OCI-LY7 (cell line): ENCODE measurements around the gene ARHGEF12. TPM values are rescaled to one million over a fixed set of nuclear protein-coding genes. Genes with fewer than 3 reads are reported as not detected.

Experiments
- BruUV-seq: library from RNA; stranded (reverse); fragments of 400-500 nt; replicated peaks from 2 replicates; lab custom pipeline; 2021; lab: Mats Ljungman, UMichigan
- CTCF ChIA-PET: fragments of 300-600 bp; sonication (Branson Sonifier 250); formaldehyde crosslinking; loops from one replicate; lab custom pipeline; 2022; ENCODE audit warnings: antibody characterized with exemption; ENCODE audit not compliant: unreplicated experiment; lab: Charles Lee
- POLR2A ChIA-PET: fragments of 300-600 bp; sonication (Branson Sonifier 250); formaldehyde crosslinking; loops from one replicate; lab custom pipeline; 2022; ENCODE audit warnings: antibody characterized with exemption; lab: Charles Lee
- DNase-seq: peaks from one replicate; pipeline ENCODE4 v3.0.0-alpha.2; 2015; ENCODE audit warnings: low spot score
- H2AFZ ChIP-seq: fragments of 200-600 bp; sonication (generic), shearing (Covaris generic); 2 replicates; pipeline ENCODE4 v1.6.1; 2014; ENCODE audit warnings: mild to moderate bottlenecking, antibody characterized with exemption, low read length, moderate library complexity
- H3K27ac ChIP-seq: fragments of 200-600 bp; sonication (generic); 2 replicates; pipeline ENCODE4 v1.5.1; 2014; ENCODE audit warnings: mixed run types, low read depth, mild to moderate bottlenecking, moderate library complexity, low read length, inconsistent platforms; ENCODE audit not compliant: poor library complexity, severe bottlenecking
- H3K36me3 ChIP-seq: fragments of 200-600 bp; sonication (generic); 2 replicates; pipeline ENCODE4 v1.6.1; 2014; ENCODE audit warnings: mild to moderate bottlenecking, antibody characterized with exemption, low read length, moderate library complexity, mixed read lengths; ENCODE audit not compliant: insufficient read depth
- H3K4me1 ChIP-seq: fragments of 200-600 bp; sonication (generic); 2 replicates; pipeline ENCODE4 v1.5.1; 2014; ENCODE audit warnings: mild to moderate bottlenecking, low read length; ENCODE audit not compliant: insufficient read depth, poor library complexity, severe bottlenecking
- H3K4me2 ChIP-seq: fragments of 200-600 bp; sonication (generic); 2 replicates; pipeline ENCODE4 v1.6.1; 2014; ENCODE audit warnings: mild to moderate bottlenecking, low read length
- H3K4me3 ChIP-seq: fragments of 200-600 bp; sonication (generic); 2 replicates; pipeline ENCODE4 v1.5.1; 2014; ENCODE audit warnings: mild to moderate bottlenecking, low read depth, low read length; ENCODE audit not compliant: poor library complexity, severe bottlenecking
- H3K79me2 ChIP-seq: fragments of 200-600 bp; sonication (generic); 2 replicates; pipeline ENCODE4 v1.6.1; 2016; ENCODE audit warnings: low read depth, mild to moderate bottlenecking, low read length, moderate library complexity, mixed read lengths; ENCODE audit not compliant: insufficient read depth
- H3K9me2 ChIP-seq: fragments of 200-600 bp; sonication (generic); 2 replicates; pipeline ENCODE4 v1.6.1; 2016; ENCODE audit warnings: mild to moderate bottlenecking, low read length, mixed read lengths; ENCODE audit not compliant: insufficient read depth
- H3K9me3 ChIP-seq: fragments of 200-600 bp; sonication (generic); 2 replicates; pipeline ENCODE4 v1.6.1; 2014; ENCODE audit warnings: mild to moderate bottlenecking, mixed run types, low read length, mixed read lengths
- H4K20me1 ChIP-seq: fragments of 200-600 bp; sonication (generic); 2 replicates; pipeline ENCODE4 v1.6.1; 2014; ENCODE audit warnings: mild to moderate bottlenecking, antibody characterized with exemption, low read length, moderate library complexity, mixed read lengths; ENCODE audit not compliant: insufficient read depth
- CTCF ChIP-seq: fragments of 200-600 bp; sonication (generic); conservative IDR thresholded peaks from 2 replicates; pipeline ENCODE4 v1.5.1; 2014; ENCODE audit warnings: mild to moderate bottlenecking, antibody characterized with exemption, low read length, moderate library complexity, mixed read lengths
- EZH2phosphoT487 ChIP-seq: fragments of 200-600 bp; sonication (generic); IDR thresholded peaks from 2 replicates; pipeline ENCODE4 v1.6.1; 2018; ENCODE audit warnings: low read depth, borderline replicate concordance, mild to moderate bottlenecking, mixed run types, antibody characterized with exemption, low read length, moderate library complexity, mixed read lengths
- intact Hi-C: fragments of 100-400 bp; cut with micrococcal nuclease; formaldehyde crosslinking; loops from one replicate; pipeline ENCODE4 v1.10.0; 2022; ENCODE audit not compliant: unreplicated experiment
- total RNA-seq, 2 experiments: library from RNA; depleted of rRNA in 1 of 2; stranded (reverse); fragments of >200 nt in 1 of 2; shearing (Covaris generic) in 1 of 2; gene quantifications; 2 replicates each; pipeline ENCODE4 v1.2.3, GENCODE V29; 2014 to 2022

The ARHGEF12 gene
- total RNA-seq, 2 experiments from 2014 or later = 16.1 to 31.8 TPM

GRCh38 chr11:120294096-120294495 lies 42.1 kb upstream of the ARHGEF12 start:
- intact Hi-C loops = no loop called here
- no TSS peak for BruUV-seq
- no peaks in the 10 kb centered on the region for H3K79me2 ChIP-seq
- no peak overlapping the region for H2AFZ ChIP-seq
- no peaks in the 10 kb centered on the region for H3K4me1 ChIP-seq
- CTCF ChIA-PET = no interaction called here
- H3K27ac ChIP-seq = no peak overlapping the region
- H4K20me1 ChIP-seq = no peaks in the 10 kb centered on the region; the same call in 1 of the 2 replicates
- H3K36me3 ChIP-seq = no peaks in the 10 kb centered on the region
- H3K4me3 ChIP-seq = no peak overlapping the region
- POLR2A ChIA-PET = no interaction called here
- no peaks in the 10 kb centered on the region for H3K9me3 ChIP-seq
- no peak overlapping the region for H3K4me2 ChIP-seq
- no peak for TF ChIP-seq EZH2phosphoT487
- TF ChIP-seq CTCF = no peak
- no peaks in the 10 kb centered on the region for H3K9me2 ChIP-seq
- DNase-seq = no peak

- POLR2A ChIA-PET = no interaction called here
- Histone ChIP-seq H3K9me2 (no peaks in the 10 kb centered on the region), H3K4me2 (no peak overlapping the region), H3K4me1 (no peaks in the 10 kb centered on the region), H3K9me3 (no peaks in the 10 kb centered on the region), H3K4me3 (no peak overlapping the region), H3K79me2 (no peaks in the 10 kb centered on the region), H4K20me1 (no peaks in the 10 kb centered on the region; the same call in 1 of the 2 replicates), H2AFZ (no peak overlapping the region), H3K36me3 (no peaks in the 10 kb centered on the region), H3K27ac (no peak overlapping the region)
- BruUV-seq = no TSS peak
- CTCF ChIA-PET = no interaction called here
- TF ChIP-seq CTCF (no peak), EZH2phosphoT487 (no peak)
- intact Hi-C loops = no loop called here
- DNase-seq = no peak
These were observed 41.1 kb upstream of the ARHGEF12 start for GRCh38 chr11:120295099-120295498.

GRCh38 chr11:120296554-120296953 lies 39.7 kb upstream of the ARHGEF12 start:
- no peaks in the 10 kb centered on the region for H3K4me1 ChIP-seq
- CTCF ChIA-PET = no interaction called here
- no TSS peak for BruUV-seq
- H3K4me3 ChIP-seq = no peak overlapping the region
- H3K9me2 ChIP-seq = no peaks in the 10 kb centered on the region
- no peak for DNase-seq
- POLR2A ChIA-PET = no interaction called here
- TF ChIP-seq CTCF (no peak), EZH2phosphoT487 (no peak)
- intact Hi-C loops = no loop called here
- H3K79me2 ChIP-seq = no peaks in the 10 kb centered on the region
- no peaks in the 10 kb centered on the region; the same call in 1 of the 2 replicates for H4K20me1 ChIP-seq
- H3K9me3 ChIP-seq = no peaks in the 10 kb centered on the region
- no peak overlapping the region for H3K4me2 ChIP-seq
- no peak overlapping the region for H3K27ac ChIP-seq
- no peaks in the 10 kb centered on the region for H3K36me3 ChIP-seq
- H2AFZ ChIP-seq = no peak overlapping the region
